Measurements from ENCODE around the gene MAST3.

The MAST3 gene

GRCh38 chr19:18155095-18156087 lies 57.8 kb downstream of the MAST3 start (continued):
- TF ChIP-seq ATF2 (tag by site-specific recombination; IDR thresholded peaks at IDR 0.05; ENCODE audit: low read depth), result no peak
- no peak for TF ChIP-seq ZBTB26 (tag by site-specific recombination; optimal IDR thresholded peaks at IDR 0.05)
- no peak for TF ChIP-seq ZNF221 (tag by site-specific recombination; IDR thresholded peaks at IDR 0.05; ENCODE audit: borderline replicate concordance)
- TF ChIP-seq ZSCAN16 (tag by site-specific recombination; IDR thresholded peaks at IDR 0.05), result no peak
- peak; percentile 33; the same call in 1 of the 2 replicates for TF ChIP-seq BCL11B (tag by site-specific recombination; IDR thresholded peaks at IDR 0.05; ENCODE audit: low read depth)
- TF ChIP-seq PRDM1 (tag by site-specific recombination; IDR thresholded peaks at IDR 0.05), result no peak
- no peak for TF ChIP-seq ZNF175 (tag by site-specific recombination; IDR thresholded peaks at IDR 0.05)
- TF ChIP-seq BCL11A (tag by site-specific recombination; IDR thresholded peaks at IDR 0.05; ENCODE audit: low read depth), result 0 out of 2 replicates have a peak, but pooled peaks have one; percentile 16

GRCh38 chr19:18156268-18156667 lies 58.7 kb downstream of the MAST3 start:
- H3K4me3 ChIP-seq (ENCODE audit: low read depth, low read length), result no peak overlapping the region
- peaks cover 0 to 24% of the 10 kb centered on the region in 2 experiments; a peak in 2 of 3 replicates for H3K36me3 ChIP-seq (ENCODE audit: control insufficient read depth in 2 of 2, insufficient read depth in 1 of 2, low read length in 2 of 2)
- ChIA-PET CTCF (interaction anchor here (0.6 to 2.5 kb wide), 3 partner anchors 12 to 95 kb away, joined by 3 to 8 read pairs (median 3); no protein-coding TSS in a partner anchor), POLR2A (no interaction called here)
- H3K9me3 ChIP-seq (ENCODE audit: control insufficient read depth, insufficient read depth, low read depth, low read length), result no peaks in the 10 kb centered on the region
- peak overlapping the region; percentile 85; the same call in 1 of the 2 replicates for H3K27ac ChIP-seq (ENCODE audit: extremely low read depth, low read depth, low read length)
- H3K4me1 ChIP-seq (ENCODE audit: control insufficient read depth, insufficient read depth, low read length), result peaks cover 12% of the 10 kb centered on the region
- TF ChIP-seq ZNF768 (tag by site-specific recombination; IDR thresholded peaks at IDR 0.05) (no peak), ZNF654 (tag by site-specific recombination; IDR thresholded peaks at IDR 0.05; ENCODE audit: low read depth) (no peak), BCL11B (tag by site-specific recombination; IDR thresholded peaks at IDR 0.05; ENCODE audit: low read depth) (peak; percentile 71), ZNF645 (tag by site-specific recombination; IDR thresholded peaks at IDR 0.05) (no peak), HIC1 (tag by site-specific recombination; IDR thresholded peaks at IDR 0.05) (peak; percentile 29), IKZF3 (tag by site-specific recombination; IDR thresholded peaks at IDR 0.05) (no peak), ZNF529 (tag by site-specific recombination; IDR thresholded peaks at IDR 0.05; ENCODE audit: insufficient replicate concordance) (no peak), ZNF138 (tag by site-specific recombination; IDR thresholded peaks at IDR 0.05; ENCODE audit: borderline replicate concordance) (no peak), ZNF707 (tag by site-specific recombination; IDR thresholded peaks at IDR 0.05) (no peak), ZNF341 (tag by site-specific recombination; IDR thresholded peaks at IDR 0.05; ENCODE audit: low read depth) (no peak), ZNF621 (tag by site-specific recombination; IDR thresholded peaks at IDR 0.05) (no peak), ZNF248 (tag by site-specific recombination; IDR thresholded peaks at IDR 0.05) (no peak), ZNF843 (tag by site-specific recombination; IDR thresholded peaks at IDR 0.05) (no peak), KLF10 (tag by site-specific recombination; IDR thresholded peaks at IDR 0.05) (no peak), ZNF785 (tag by site-specific recombination; IDR thresholded peaks at IDR 0.05) (no peak), KLF9 (tag by site-specific recombination; IDR thresholded peaks at IDR 0.05; ENCODE audit: low read depth) (no peak), ZNF423 (tag by site-specific recombination; IDR thresholded peaks at IDR 0.05) (no peak), EGR2 (tag by site-specific recombination; IDR thresholded peaks at IDR 0.05; ENCODE audit: low read depth) (peak; percentile 92), ZNF558 (tag by site-specific recombination; IDR thresholded peaks at IDR 0.05) (no peak), ZNF148 (tag by site-specific recombination; IDR thresholded peaks at IDR 0.05; ENCODE audit: borderline replicate concordance) (no peak), ZNF514 (tag by site-specific recombination; IDR thresholded peaks at IDR 0.05) (no peak)

Measured in HEK293 (cell line).